Astrocyte (in vitro differentiated cells and primary cell): Measurements from ENCODE around the gene SND1. TPM values are rescaled to one million over a fixed set of nuclear protein-coding genes. Genes with fewer than 3 reads are reported as not detected.

Experiments
- DNase-seq: peaks from one replicate; pipeline ENCODE4 v3.0.0-alpha.2; 2010; ENCODE audit warnings: low read depth
- FAIRE-seq: peaks from 2 replicates; lab custom pipeline; 2011; peaks lifted over from hg19 to GRCh38; lab: Jason Lieb, UNC
- H2AFZ ChIP-seq: 2 replicates; pipeline ENCODE4 v1.6.0; 2012; ENCODE audit warnings: low read depth, low read length, inconsistent platforms
- H3K27ac ChIP-seq: 2 replicates; pipeline ENCODE4 v1.5.1; 2011; ENCODE audit warnings: low read depth, low read length, inconsistent platforms
- H3K27me3 ChIP-seq: 2 replicates; pipeline ENCODE4 v1.6.0; 2011; ENCODE audit warnings: low read length, inconsistent platforms; ENCODE audit not compliant: insufficient read depth
- H3K36me3 ChIP-seq: 2 replicates; pipeline ENCODE4 v1.5.1; 2011; ENCODE audit warnings: low read length, inconsistent platforms; ENCODE audit not compliant: insufficient read depth
- H3K4me1 ChIP-seq: 2 replicates; pipeline ENCODE4 v1.5.1; 2011; ENCODE audit warnings: low read length, inconsistent platforms; ENCODE audit not compliant: insufficient read depth
- H3K4me2 ChIP-seq: 2 replicates; pipeline ENCODE4 v1.6.0; 2012; ENCODE audit warnings: low read length, inconsistent platforms
- H3K4me3 ChIP-seq: 2 replicates; pipeline ENCODE4 v1.5.1; 2011; ENCODE audit warnings: low read depth, mild to moderate bottlenecking, low read length, inconsistent platforms; ENCODE audit not compliant: insufficient read depth
- H3K79me2 ChIP-seq: 2 replicates; pipeline ENCODE4 v1.6.0; 2012; ENCODE audit warnings: mild to moderate bottlenecking, low read length, inconsistent platforms; ENCODE audit not compliant: insufficient read depth
- H3K9ac ChIP-seq: 2 replicates; pipeline ENCODE4 v1.6.0; 2012; ENCODE audit warnings: mild to moderate bottlenecking, low read length, inconsistent platforms
- H3K9me3 ChIP-seq: 2 replicates; pipeline ENCODE4 v1.5.1; 2012; ENCODE audit warnings: low read depth, mild to moderate bottlenecking, low read length, inconsistent platforms; ENCODE audit not compliant: insufficient read depth
- H4K20me1 ChIP-seq: 2 replicates; pipeline ENCODE4 v1.6.0; 2012; ENCODE audit warnings: low read length, inconsistent platforms; ENCODE audit not compliant: insufficient read depth
- H3K27ac Mint-ChIP-seq: one replicate; pipeline ENCODE4 v1.8.0; 2021; ENCODE audit warnings: mild to moderate bottlenecking, mixed read lengths; ENCODE audit not compliant: unreplicated experiment
- H3K27me3 Mint-ChIP-seq: one replicate; pipeline ENCODE4 v1.8.0; 2021; ENCODE audit warnings: low read depth, mixed read lengths; ENCODE audit not compliant: unreplicated experiment
- H3K36me3 Mint-ChIP-seq: one replicate; pipeline ENCODE4 v1.8.0; 2021; ENCODE audit warnings: low read depth, mixed read lengths; ENCODE audit not compliant: unreplicated experiment
- H3K4me1 Mint-ChIP-seq: one replicate; pipeline ENCODE4 v1.8.0; 2021; ENCODE audit warnings: low read depth, mixed read lengths; ENCODE audit not compliant: unreplicated experiment
- H3K4me3 Mint-ChIP-seq: one replicate; pipeline ENCODE4 v1.8.0; 2021; ENCODE audit warnings: mild to moderate bottlenecking, moderate library complexity, mixed read lengths; ENCODE audit not compliant: unreplicated experiment
- H3K9me3 Mint-ChIP-seq: one replicate; pipeline ENCODE4 v1.8.0; 2021; ENCODE audit warnings: mild to moderate bottlenecking, mixed read lengths; ENCODE audit not compliant: unreplicated experiment
- CTCF ChIP-seq: IDR thresholded peaks from 2 replicates; pipeline ENCODE4 v1.5.1; 2011; ENCODE audit warnings: low read depth, mild to moderate bottlenecking, inconsistent platforms, low read length, moderate library complexity; ENCODE audit not compliant: insufficient read depth
- EZH2 ChIP-seq: IDR thresholded peaks from 2 replicates; pipeline ENCODE4 v1.6.1; 2012; ENCODE audit warnings: mild to moderate bottlenecking, low read length, inconsistent platforms; ENCODE audit not compliant: insufficient read depth
- total RNA-seq: library from RNA; stranded (reverse); gene quantifications from 2 replicates; pipeline ENCODE4 v1.2.1, GENCODE V29; 2021

Gene SND1
- total RNA-seq, 1 donor from 2014 or later, result 267 TPM

- Mint-ChIP-seq H3K4me1 (peaks cover 10% of the 10 kb centered on the region), H3K27ac (no peak overlapping the region), H3K27me3 (peaks cover 39% of the 10 kb centered on the region), H3K36me3 (peaks cover 8% of the 10 kb centered on the region), H3K4me3 (no peak overlapping the region), H3K9me3 (no peaks in the 10 kb centered on the region)
- TF ChIP-seq CTCF, result no peak
- no peak for TF ChIP-seq EZH2
- H2AFZ ChIP-seq, result no peak overlapping the region
- no peaks in the 10 kb centered on the region for H3K36me3 ChIP-seq
- peak overlapping the region; percentile 37 for H3K4me3 ChIP-seq
- FAIRE-seq, result no peak
- H3K27ac ChIP-seq, result no peak overlapping the region
- H3K27me3 ChIP-seq, result peaks cover 8% of the 10 kb centered on the region
- peak overlapping the region; percentile 82 for H3K4me2 ChIP-seq
- H3K9ac ChIP-seq, result peak overlapping the region; percentile 31
- H3K4me1 ChIP-seq, result peaks cover 14% of the 10 kb centered on the region
- no peaks in the 10 kb centered on the region for H3K79me2 ChIP-seq
- no peaks in the 10 kb centered on the region for H3K9me3 ChIP-seq
- no peak for DNase-seq
- peaks cover 30% of the 10 kb centered on the region for H4K20me1 ChIP-seq
Measured at GRCh38 chr7:128103498-128104107, 451.6 kb downstream of the SND1 start.

- no peak for FAIRE-seq
Measured at GRCh38 chr7:128104108-128104742, 452.2 kb downstream of the SND1 start.

More at GRCh38 chr7:128104108-128104742, 452.2 kb downstream of the SND1 start:
- H3K4me1 Mint-ChIP-seq, result peaks cover 11% of the 10 kb centered on the region
- no peaks in the 10 kb centered on the region for H3K9me3 Mint-ChIP-seq
- peaks cover 39% of the 10 kb centered on the region for H3K27me3 Mint-ChIP-seq
- peaks cover 11% of the 10 kb centered on the region for H3K27me3 ChIP-seq
- peaks cover 11% of the 10 kb centered on the region for H3K4me1 ChIP-seq
- no peak overlapping the region for H3K4me3 Mint-ChIP-seq
- no peaks in the 10 kb centered on the region for H3K36me3 ChIP-seq
- DNase-seq, result no peak
- H3K79me2 ChIP-seq, result no peaks in the 10 kb centered on the region
- H4K20me1 ChIP-seq, result peaks cover 25% of the 10 kb centered on the region
- peak overlapping the region; percentile 37 for H3K4me3 ChIP-seq
- H2AFZ ChIP-seq, result no peak overlapping the region
- H3K27ac ChIP-seq, result no peak overlapping the region
- H3K36me3 Mint-ChIP-seq, result peaks cover 7% of the 10 kb centered on the region
- no peak overlapping the region for H3K27ac Mint-ChIP-seq
- H3K4me2 ChIP-seq, result peak overlapping the region; percentile 82
- H3K9me3 ChIP-seq, result no peaks in the 10 kb centered on the region
- no peak for TF ChIP-seq EZH2
- TF ChIP-seq CTCF, result no peak
- peak overlapping the region; percentile 31 for H3K9ac ChIP-seq
